ENCODE measurements around the gene ZNF143.

The ZNF143 gene

DNA sequence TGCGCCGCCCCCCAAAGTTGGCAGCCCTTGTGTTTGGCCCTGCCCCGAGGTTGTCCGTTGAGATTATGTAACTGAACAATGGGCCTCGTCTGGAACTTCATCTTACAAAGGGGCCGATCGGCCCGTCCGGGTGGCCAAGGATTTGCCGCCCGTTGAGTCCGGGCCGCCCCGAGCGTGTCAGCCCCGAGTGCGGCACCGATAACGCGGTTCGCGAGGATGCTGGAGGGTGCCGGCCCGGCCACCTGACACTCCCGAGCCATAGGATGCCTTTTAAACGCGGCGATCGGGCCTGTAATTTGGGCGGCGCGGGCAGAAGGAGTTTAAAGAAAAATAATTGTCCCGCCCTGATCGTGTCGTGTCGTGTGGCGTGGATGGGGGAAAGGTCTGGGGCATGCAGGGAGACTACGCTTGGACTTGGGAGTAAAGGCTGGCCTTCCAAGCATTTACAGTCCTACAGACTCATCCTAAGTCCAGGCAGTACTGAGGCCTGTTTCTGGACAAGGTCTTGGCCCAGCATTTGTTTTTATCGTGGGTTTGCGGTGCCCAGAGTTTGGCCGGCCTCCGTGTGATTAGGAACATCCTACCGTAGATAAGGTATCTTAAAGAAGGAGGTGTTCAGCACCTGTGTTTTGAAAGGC is 113.9 kb downstream of the ZNF143 start:
- DNase-seq (ENCODE audit: low read depth, low spot score), result no peak

DNA sequence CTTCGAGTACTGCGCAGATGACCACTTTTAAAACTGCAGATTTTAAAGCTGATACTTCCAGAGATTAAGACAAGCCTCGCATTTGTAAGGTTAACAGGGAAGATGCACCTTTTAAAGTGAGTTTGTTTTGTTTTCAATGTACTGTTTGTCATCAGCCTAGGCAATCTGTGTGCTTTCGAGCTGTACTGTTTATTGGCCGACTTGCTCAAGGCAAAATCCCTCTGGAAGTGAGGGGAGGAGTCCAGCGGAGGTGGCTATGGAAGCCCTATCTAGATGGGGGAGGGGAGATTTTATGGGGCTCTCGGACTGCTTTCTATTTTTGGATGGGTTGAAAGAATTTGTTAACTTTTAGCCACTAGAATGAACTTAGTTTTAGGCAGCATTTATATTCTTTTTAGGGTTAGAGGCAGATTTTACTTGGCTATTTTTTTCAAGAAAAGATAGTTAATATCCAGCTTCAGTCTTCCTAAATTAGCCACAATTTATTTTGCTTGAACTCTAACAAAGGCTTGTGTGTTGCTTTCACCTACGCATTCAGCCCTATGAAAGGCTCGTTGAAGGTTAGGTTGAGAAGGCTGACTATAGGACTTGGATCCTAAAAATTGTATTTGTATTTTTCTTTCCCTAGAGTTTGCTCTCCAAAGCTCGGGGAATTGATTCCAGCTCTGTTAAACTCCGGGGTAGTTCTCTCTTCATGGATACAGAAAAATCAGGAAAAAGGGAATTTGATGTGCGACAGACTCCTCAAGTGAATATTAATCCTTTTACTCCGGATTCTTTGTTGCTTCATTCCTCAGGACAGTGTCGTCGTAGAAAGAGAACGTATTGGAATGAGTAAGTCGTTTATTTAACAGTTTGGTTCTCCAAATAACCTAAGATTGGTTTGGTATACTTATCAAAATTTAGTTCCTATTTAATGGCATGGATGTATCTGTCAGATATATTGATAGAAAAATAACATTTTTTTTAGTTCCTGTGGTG is 114.7 kb downstream of the ZNF143 start:
- DNase-seq (ENCODE audit: low read depth, low spot score), result no peak

DNA sequence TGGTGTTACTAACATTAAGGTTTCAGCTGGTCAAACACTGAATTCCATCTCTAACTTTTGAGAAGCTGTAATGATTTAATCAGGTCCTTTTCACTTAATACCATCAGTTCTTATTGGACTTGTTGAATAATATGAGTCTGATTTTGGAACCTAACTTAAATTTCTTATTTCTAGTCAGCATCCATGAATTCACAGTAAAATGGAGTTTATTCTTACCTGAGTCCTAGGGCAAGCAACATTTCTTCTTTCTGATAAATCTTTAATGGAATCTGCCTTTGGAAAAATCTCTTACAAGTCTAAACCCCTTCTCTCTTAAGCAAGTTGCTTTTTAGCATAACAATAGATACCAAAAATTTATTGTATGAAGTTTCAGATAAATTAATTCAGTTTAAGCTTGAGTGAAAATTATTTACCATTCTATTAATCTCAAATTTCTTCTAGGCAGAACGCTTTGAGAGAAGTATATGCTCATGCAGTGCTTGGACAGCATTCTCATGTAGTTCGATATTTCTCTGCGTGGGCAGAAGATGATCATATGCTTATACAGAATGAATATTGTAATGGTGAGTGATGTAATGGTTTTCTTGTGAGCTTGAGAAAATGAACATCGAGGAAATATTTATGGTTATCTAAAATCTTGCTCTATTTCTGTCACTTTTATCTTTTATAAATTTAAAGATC is 116.0 kb downstream of the ZNF143 start:
- no peak for DNase-seq (ENCODE audit: low read depth, low spot score)

DNA sequence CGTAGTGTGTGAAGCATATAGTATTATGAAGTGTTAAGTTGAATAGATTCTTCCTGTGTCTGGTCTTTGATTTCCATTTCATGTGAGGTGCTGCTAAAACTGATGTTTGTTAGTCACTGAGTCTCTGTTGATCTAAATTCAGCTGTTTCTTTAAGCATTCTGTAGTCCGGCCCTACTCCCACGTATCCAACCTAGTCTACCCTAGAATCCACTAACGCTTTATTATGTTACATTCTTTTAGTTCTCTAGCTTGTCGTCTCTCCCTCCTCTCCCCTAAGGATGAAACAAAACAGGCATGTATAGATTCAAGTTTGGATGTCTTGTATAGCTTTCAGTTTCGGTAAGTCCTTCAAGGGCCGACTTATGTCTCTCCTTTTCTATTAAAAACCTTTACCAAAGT is 116.7 kb downstream of the ZNF143 start:
- DNase-seq (ENCODE audit: low read depth, low spot score), result no peak
